ENCODE data around the gene GABBR2.

DNA sequence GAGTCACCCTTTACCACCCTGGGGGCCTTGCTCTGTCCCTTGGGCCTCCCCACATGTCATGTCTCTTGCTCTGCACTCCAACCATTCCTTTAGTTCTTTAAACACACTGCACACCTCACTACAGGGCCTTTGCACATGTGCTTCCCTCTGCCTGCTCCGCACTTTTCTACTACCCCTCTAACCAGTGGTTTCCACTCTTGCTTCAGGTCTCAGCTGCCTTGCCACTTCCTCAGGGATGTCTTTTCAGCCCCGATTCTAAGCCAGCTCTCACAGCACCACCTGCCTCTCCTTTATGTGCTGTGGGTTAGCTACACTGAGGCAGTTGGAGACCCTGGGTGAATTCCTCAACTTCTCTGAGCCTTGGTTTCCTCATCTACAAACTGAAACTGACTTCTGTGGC lies 34.6 kb upstream of the GABBR2 start:
- TF ChIP-seq, protein P1, sequence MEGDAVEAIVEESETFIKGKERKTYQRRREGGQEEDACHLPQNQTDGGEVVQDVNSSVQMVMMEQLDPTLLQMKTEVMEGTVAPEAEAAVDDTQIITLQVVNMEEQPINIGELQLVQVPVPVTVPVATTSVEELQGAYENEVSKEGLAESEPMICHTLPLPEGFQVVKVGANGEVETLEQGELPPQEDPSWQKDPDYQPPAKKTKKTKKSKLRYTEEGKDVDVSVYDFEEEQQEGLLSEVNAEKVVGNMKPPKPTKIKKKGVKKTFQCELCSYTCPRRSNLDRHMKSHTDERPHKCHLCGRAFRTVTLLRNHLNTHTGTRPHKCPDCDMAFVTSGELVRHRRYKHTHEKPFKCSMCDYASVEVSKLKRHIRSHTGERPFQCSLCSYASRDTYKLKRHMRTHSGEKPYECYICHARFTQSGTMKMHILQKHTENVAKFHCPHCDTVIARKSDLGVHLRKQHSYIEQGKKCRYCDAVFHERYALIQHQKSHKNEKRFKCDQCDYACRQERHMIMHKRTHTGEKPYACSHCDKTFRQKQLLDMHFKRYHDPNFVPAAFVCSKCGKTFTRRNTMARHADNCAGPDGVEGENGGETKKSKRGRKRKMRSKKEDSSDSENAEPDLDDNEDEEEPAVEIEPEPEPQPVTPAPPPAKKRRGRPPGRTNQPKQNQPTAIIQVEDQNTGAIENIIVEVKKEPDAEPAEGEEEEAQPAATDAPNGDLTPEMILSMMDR (optimal IDR thresholded peaks at IDR 0.05 in 1 of 3, IDR thresholded peaks at IDR 0.05 in 1 of 3, conservative IDR thresholded peaks at IDR 0.05 in 1 of 3; ENCODE audit: extremely low read depth in 1 of 3, insufficient read depth in 2 of 3, low read length in 3 of 3): no peak
- no peak for TF ChIP-seq EZH2 (IDR thresholded peaks at IDR 0.05; ENCODE audit: low read length)
